K562 (cell line): ENCODE measurements around the gene DPH1. TPM values are rescaled to one million over a fixed set of nuclear protein-coding genes. Genes with fewer than 3 reads are reported as not detected.

Experiments used
- CBX2 ChIP-seq: fragments of 200-600 bp; sonication (generic); IDR thresholded peaks from one replicate; pipeline ENCODE4 v1.6.1; 2012; ENCODE audit warnings: mild to moderate bottlenecking, low read length, inconsistent platforms; ENCODE audit not compliant: insufficient read depth, poor library complexity, severe bottlenecking
- CHCHD3 ChIP-seq: fragments of 250-450 bp; sonication (Bioruptor Pico); IDR thresholded peaks from 2 replicates; pipeline ENCODE4 v2.1.2; 2022; ENCODE audit warnings: mild to moderate bottlenecking
- FOXJ3 ChIP-seq: sonication (generic); formaldehyde crosslinking; IDR thresholded peaks from 2 replicates; pipeline ENCODE4 v1.4.0; 2020; ENCODE audit warnings: mild to moderate bottlenecking, missing genetic modification reagents
- GMEB1 ChIP-seq: fragments of 250-450 bp; sonication (Bioruptor Pico); IDR thresholded peaks from 2 replicates; pipeline ENCODE4 v1.4.0; 2020; ENCODE audit warnings: mild to moderate bottlenecking
- HEY1 ChIP-seq: fragments of 250-450 bp; sonication (Bioruptor Pico); IDR thresholded peaks from 2 replicates; pipeline ENCODE4 v1.5.0; 2020; ENCODE audit warnings: mild to moderate bottlenecking, moderate library complexity, borderline replicate concordance
- MCM7 ChIP-seq, 2 experiments: fragments of 450-650 bp; IDR thresholded peaks; 2 replicates each; pipeline ENCODE4 v1.6.1; 2016 to 2018
- NCOR1 ChIP-seq: fragments of 450-650 bp; IDR thresholded peaks from 2 replicates; pipeline ENCODE4 v1.6.1; 2016; ENCODE audit warnings: mild to moderate bottlenecking, moderate library complexity
- NEUROD1 ChIP-seq: fragments of 150-350 bp; IDR thresholded peaks from 2 replicates; pipeline ENCODE4 v1.6.1; 2014; ENCODE audit warnings: borderline replicate concordance, low read length, low read depth; ENCODE audit not compliant: partially characterized antibody
- PKNOX1 ChIP-seq: fragments of 450-650 bp; IDR thresholded peaks from 2 replicates; pipeline ENCODE4 v1.6.1; 2016
- PTRF ChIP-seq: fragments of 450-650 bp; IDR thresholded peaks from 2 replicates; pipeline ENCODE4 v1.6.1; 2016; ENCODE audit warnings: mild to moderate bottlenecking, missing genetic modification characterization, missing compliant biosample characterization
- PURB ChIP-seq: sonication (generic); formaldehyde crosslinking; IDR thresholded peaks from 2 replicates; pipeline ENCODE4 v1.9.0; 2021; ENCODE audit warnings: low read depth, mild to moderate bottlenecking, missing genetic modification reagents
- RBM22 ChIP-seq: fragments of 200-400 bp; formaldehyde crosslinking; IDR thresholded peaks from 2 replicates; pipeline ENCODE4 v1.6.1; 2018; ENCODE audit warnings: low read length, low read depth; ENCODE audit not compliant: poor library complexity, severe bottlenecking
- RNF219 ChIP-seq: fragments of 250-450 bp; sonication (Bioruptor Pico); IDR thresholded peaks from 2 replicates; pipeline ENCODE4 v1.5.0; 2022; ENCODE audit warnings: mild to moderate bottlenecking
- SAP30 ChIP-seq: fragments of 200-600 bp; sonication (generic); IDR thresholded peaks from 2 replicates; pipeline ENCODE4 v1.6.1; 2012; ENCODE audit warnings: borderline replicate concordance, low read depth, mild to moderate bottlenecking, moderate library complexity, low read length, control low read depth, inconsistent platforms; ENCODE audit not compliant: insufficient read depth, poor library complexity, severe bottlenecking
- TEAD2 ChIP-seq: fragments of 450-650 bp; IDR thresholded peaks from 2 replicates; pipeline ENCODE4 v1.6.1; 2016; ENCODE audit warnings: missing genetic modification characterization, control low read depth, missing compliant biosample characterization
- THAP12 ChIP-seq: fragments of 250-450 bp; sonication (Bioruptor Pico); IDR thresholded peaks from 2 replicates; pipeline ENCODE4 v1.9.0; 2021; ENCODE audit warnings: mild to moderate bottlenecking, inconsistent platforms
- ZFX ChIP-seq: sonication (generic); formaldehyde crosslinking; IDR thresholded peaks from 2 replicates; pipeline ENCODE4 v1.8.0; 2022; ENCODE audit warnings: mild to moderate bottlenecking, missing genetic modification reagents, moderate library complexity
- ZNF134 ChIP-seq: fragments of 250-450 bp; sonication (Bioruptor Pico); conservative IDR thresholded peaks from 2 replicates; pipeline ENCODE4 v1.4.0; 2020
- ZNF586 ChIP-seq: fragments of 450-650 bp; formaldehyde crosslinking; conservative IDR thresholded peaks from 2 replicates; pipeline ENCODE4 v1.4.0; 2020; ENCODE audit warnings: mild to moderate bottlenecking, moderate library complexity
- polyA plus RNA-seq, 8 experiments: library from polyadenylated mRNA; depleted of rRNA in 4 of 8; stranded (reverse) in 5 of 8; unstranded in 3 of 8; fragments of >200 nt; fragmentation: Nextera tagmentation in 2 of 8; fragmentation: Illumina TruSeq in 1 of 8; extraction: Ambion mirVana in 2 of 8; extraction: Trizol in 1 of 8; gene quantifications; 2 replicates each; pipeline versions ENCODE4 v1.2.1 to v1.2.3, GENCODE V29; 2011 to 2014; ENCODE audit warnings: inconsistent platforms in 1 of 8, missing spikeins in 1 of 8
- total RNA-seq, 7 experiments: library from RNA; depleted of rRNA in 6 of 7; stranded (reverse); fragments of >200 nt in 6 of 7; fragmentation: Illumina TruSeq in 2 of 7; extraction: Trizol in 2 of 7; gene quantifications; 2 replicates each; pipeline versions ENCODE4 v1.2.1 to v1.2.3, GENCODE V29; 2011 to 2021; ENCODE audit warnings: low replicate concordance in 1 of 7

The DPH1 gene
- total and polyA plus RNA-seq, 9 of the 15 experiments (the other 6 are each of a cell fraction or from before 2014, with no cell fraction given), result 0.42 to 40.6 (median 20.2) TPM

GRCh38 chr17:2029911-2030778, at the start of gene DPH1 (continued):
- TF ChIP-seq NEUROD1 (peak; percentile 88), SAP30 (peak; percentile 98), FOXJ3 (CRISPR knock-in tag) (no peak), MCM7 (IDR thresholded peaks at IDR 0.05) (no peak), PTRF (no peak), THAP12 (CRISPR knock-in tag) (no peak), PURB (CRISPR knock-in tag) (no peak), NCOR1 (no peak), PKNOX1 (no peak), CBX2 (no peak), HEY1 (no peak), RNF219 (no peak), CHCHD3 (no peak), RBM22 (no peak), ZNF586 (no peak), ZFX (CRISPR knock-in tag) (no peak; the same call in 1 of the 2 replicates), TEAD2 (tag) (no peak), ZNF134 (no peak), GMEB1 (peak; percentile 82)
